Liver (tissue), 3 donors: Measurements from ENCODE around the gene ADAD1.

ENCODE experiments used
- HNF4G ChIP-seq: IDR thresholded peaks from 2 replicates; pipeline ENCODE4 v1.6.1; 2016; ENCODE audit warnings: antibody characterized with exemption
- SP1 ChIP-seq: IDR thresholded peaks from 2 replicates; pipeline ENCODE4 v1.6.1; 2018; ENCODE audit warnings: antibody characterized with exemption, mild to moderate bottlenecking
- YY1 ChIP-seq: IDR thresholded peaks from 2 replicates; pipeline ENCODE4 v1.6.1; 2016; ENCODE audit warnings: antibody characterized with exemption, mild to moderate bottlenecking
- TF ChIP-seq, protein P1 (sequence below): IDR thresholded peaks from 2 replicates; pipeline ENCODE4 v1.6.1; 2016; ENCODE audit warnings: antibody characterized with exemption
- TF ChIP-seq, protein P2 (sequence below): fragments of 150-350 bp; IDR thresholded peaks from 2 replicates; pipeline ENCODE4 v1.5.1; 2017; ENCODE audit warnings: improper control_type of control experiment, low read depth, low read length; ENCODE audit not compliant: missing input control
- donor health status: healthy.
- donor health status: healthy.

DNA sequence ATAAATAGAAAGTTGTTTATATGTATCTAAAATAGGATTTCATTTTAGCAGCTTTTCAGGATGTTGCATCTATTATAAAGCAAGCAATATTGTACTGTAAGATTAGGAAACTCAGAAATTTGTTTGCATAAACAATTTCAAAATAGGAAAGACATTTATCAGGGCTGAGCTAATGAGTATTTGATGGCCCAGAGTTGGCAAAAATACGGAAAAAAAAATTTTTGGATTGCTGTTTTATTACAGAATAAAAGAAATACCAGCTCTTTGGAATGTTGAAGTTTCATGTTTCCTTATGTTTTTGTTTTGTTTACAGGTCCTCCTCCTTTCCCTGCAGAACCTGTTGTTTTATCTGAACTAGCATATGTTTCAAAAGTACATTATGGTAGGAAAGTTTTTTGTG, 14.5 kb downstream of the ADAD1 start:
- TF ChIP-seq, protein P1, sequence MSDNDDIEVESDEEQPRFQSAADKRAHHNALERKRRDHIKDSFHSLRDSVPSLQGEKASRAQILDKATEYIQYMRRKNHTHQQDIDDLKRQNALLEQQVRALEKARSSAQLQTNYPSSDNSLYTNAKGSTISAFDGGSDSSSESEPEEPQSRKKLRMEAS, result no peak
- TF ChIP-seq SP1 (no peak), HNF4G (no peak), YY1 (no peak)
- TF ChIP-seq, protein P2, sequence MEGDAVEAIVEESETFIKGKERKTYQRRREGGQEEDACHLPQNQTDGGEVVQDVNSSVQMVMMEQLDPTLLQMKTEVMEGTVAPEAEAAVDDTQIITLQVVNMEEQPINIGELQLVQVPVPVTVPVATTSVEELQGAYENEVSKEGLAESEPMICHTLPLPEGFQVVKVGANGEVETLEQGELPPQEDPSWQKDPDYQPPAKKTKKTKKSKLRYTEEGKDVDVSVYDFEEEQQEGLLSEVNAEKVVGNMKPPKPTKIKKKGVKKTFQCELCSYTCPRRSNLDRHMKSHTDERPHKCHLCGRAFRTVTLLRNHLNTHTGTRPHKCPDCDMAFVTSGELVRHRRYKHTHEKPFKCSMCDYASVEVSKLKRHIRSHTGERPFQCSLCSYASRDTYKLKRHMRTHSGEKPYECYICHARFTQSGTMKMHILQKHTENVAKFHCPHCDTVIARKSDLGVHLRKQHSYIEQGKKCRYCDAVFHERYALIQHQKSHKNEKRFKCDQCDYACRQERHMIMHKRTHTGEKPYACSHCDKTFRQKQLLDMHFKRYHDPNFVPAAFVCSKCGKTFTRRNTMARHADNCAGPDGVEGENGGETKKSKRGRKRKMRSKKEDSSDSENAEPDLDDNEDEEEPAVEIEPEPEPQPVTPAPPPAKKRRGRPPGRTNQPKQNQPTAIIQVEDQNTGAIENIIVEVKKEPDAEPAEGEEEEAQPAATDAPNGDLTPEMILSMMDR, result no peak
